ENCODE measurements around the gene OR51E1.

OR51E1 gene

GRCh38 chr11:4682623-4683419 lies 39.0 kb downstream of the OR51E1 start:
- TF ChIP-seq CTCF (IDR thresholded peaks at IDR 0.05; ENCODE audit: low read depth, low read length): no peak

GRCh38 chr11:4684631-4685285 lies 41.0 kb downstream of the OR51E1 start:
- no peak overlapping the region for H3K4me3 ChIP-seq (replicated peaks in 1 of 2; ENCODE audit: low read depth in 2 of 2, low read length in 2 of 2)
- TF ChIP-seq CTCF (IDR thresholded peaks at IDR 0.05; ENCODE audit: low read depth, low read length): no peak
- no peak for DNase-seq (ENCODE audit: low read depth in 2 of 2)

More at GRCh38 chr11:4682623-4683419, 39.0 kb downstream of the OR51E1 start:
- DNase-seq (ENCODE audit: low read depth in 2 of 2): peak in 1 of 2 donors; percentile 48
- no peak overlapping the region for H3K4me3 ChIP-seq (replicated peaks in 1 of 2; ENCODE audit: low read depth in 2 of 2, low read length in 2 of 2)

- no peak for DNase-seq (ENCODE audit: low read depth in 2 of 2)
- no peak overlapping the region for H3K4me3 ChIP-seq (replicated peaks in 1 of 2; ENCODE audit: low read depth in 2 of 2, low read length in 2 of 2)
- no peak for TF ChIP-seq CTCF (IDR thresholded peaks at IDR 0.05; ENCODE audit: low read depth, low read length)
Measured at GRCh38 chr11:4695442-4695841, 51.7 kb downstream of the OR51E1 start.

- no peak for TF ChIP-seq CTCF (IDR thresholded peaks at IDR 0.05; ENCODE audit: low read depth, low read length)
- DNase-seq (ENCODE audit: low read depth in 2 of 2): peak in 1 of 2 donors; percentile 70
- H3K4me3 ChIP-seq (replicated peaks in 1 of 2; ENCODE audit: low read depth in 2 of 2, low read length in 2 of 2): no peak within 1 kb of the TSS
Measured at GRCh38 chr11:4697585-4697984, 53.8 kb downstream of the OR51E1 start, which contains the start of gene OR51E2. TSS of gene OR51E2 (minus strand) at chr11:4697853. CDS start at chr11:4682711, 15,142 bp downstream.

GRCh38 chr11:4699697-4700435 lies 56.1 kb downstream of the OR51E1 start:
- TF ChIP-seq CTCF (IDR thresholded peaks at IDR 0.05; ENCODE audit: low read depth, low read length): no peak
- no peak for DNase-seq (ENCODE audit: low read depth in 2 of 2)
- H3K4me3 ChIP-seq (replicated peaks in 1 of 2; ENCODE audit: low read depth in 2 of 2, low read length in 2 of 2): no peak overlapping the region

GRCh38 chr11:4700436-4700820 lies 56.6 kb downstream of the OR51E1 start:
- H3K4me3 ChIP-seq (replicated peaks in 1 of 2; ENCODE audit: low read depth in 2 of 2, low read length in 2 of 2): no peak overlapping the region
- no peak for DNase-seq (ENCODE audit: low read depth in 2 of 2)
- TF ChIP-seq CTCF (IDR thresholded peaks at IDR 0.05; ENCODE audit: low read depth, low read length): no peak
